Measurements from ENCODE around the gene DCBLD1.

Gene DCBLD1

DNA sequence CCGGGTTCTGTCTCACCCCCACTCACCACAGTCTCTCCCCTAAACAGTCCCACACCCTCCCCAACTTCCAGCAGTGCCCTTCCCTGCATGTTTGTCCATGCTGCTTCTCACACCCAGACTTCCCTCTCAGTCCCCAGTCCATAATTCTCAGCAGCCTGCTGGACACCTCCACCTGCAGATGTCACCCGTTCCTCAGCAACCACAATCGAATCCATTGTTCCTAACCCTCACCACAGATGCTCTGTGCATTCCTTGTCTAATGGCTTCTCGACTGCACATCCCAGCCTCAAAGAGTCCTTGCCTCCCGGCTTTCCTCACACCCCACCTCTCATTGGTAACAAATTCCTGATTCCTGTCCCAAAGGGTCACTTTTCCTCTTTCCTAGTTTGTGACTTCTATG, 64.2 kb downstream of the DCBLD1 start:
- no peaks in the 10 kb centered on the region for H3K9me3 ChIP-seq (ENCODE audit: low read length)
- no peak overlapping the region for H3K4me3 ChIP-seq (ENCODE audit: low read depth, low read length, poor library complexity, severe bottlenecking)
- no peak overlapping the region for H3K4me2 ChIP-seq (ENCODE audit: low read length)
- no peak overlapping the region for H2AFZ ChIP-seq (ENCODE audit: low read length)
- H3K27me3 ChIP-seq (ENCODE audit: insufficient read depth, low read length) = no peaks in the 10 kb centered on the region
- no peaks in the 10 kb centered on the region for H4K20me1 ChIP-seq (ENCODE audit: insufficient read depth, low read length)
- TF ChIP-seq, protein P1, sequence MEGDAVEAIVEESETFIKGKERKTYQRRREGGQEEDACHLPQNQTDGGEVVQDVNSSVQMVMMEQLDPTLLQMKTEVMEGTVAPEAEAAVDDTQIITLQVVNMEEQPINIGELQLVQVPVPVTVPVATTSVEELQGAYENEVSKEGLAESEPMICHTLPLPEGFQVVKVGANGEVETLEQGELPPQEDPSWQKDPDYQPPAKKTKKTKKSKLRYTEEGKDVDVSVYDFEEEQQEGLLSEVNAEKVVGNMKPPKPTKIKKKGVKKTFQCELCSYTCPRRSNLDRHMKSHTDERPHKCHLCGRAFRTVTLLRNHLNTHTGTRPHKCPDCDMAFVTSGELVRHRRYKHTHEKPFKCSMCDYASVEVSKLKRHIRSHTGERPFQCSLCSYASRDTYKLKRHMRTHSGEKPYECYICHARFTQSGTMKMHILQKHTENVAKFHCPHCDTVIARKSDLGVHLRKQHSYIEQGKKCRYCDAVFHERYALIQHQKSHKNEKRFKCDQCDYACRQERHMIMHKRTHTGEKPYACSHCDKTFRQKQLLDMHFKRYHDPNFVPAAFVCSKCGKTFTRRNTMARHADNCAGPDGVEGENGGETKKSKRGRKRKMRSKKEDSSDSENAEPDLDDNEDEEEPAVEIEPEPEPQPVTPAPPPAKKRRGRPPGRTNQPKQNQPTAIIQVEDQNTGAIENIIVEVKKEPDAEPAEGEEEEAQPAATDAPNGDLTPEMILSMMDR (IDR thresholded peaks at IDR 0.05; ENCODE audit: low read length) = no peak
- no peak for TF ChIP-seq EZH2 (IDR thresholded peaks at IDR 0.05; ENCODE audit: borderline replicate concordance, low read length)
- no peaks in the 10 kb centered on the region for H3F3A ChIP-seq (ENCODE audit: insufficient read depth, low read length)
- no peaks in the 10 kb centered on the region for H3K36me3 ChIP-seq (ENCODE audit: insufficient read depth, low read length)
- H3K4me1 ChIP-seq (ENCODE audit: insufficient read depth, low read length, severe bottlenecking) = peaks cover 45% of the 10 kb centered on the region
- H3K27ac ChIP-seq (ENCODE audit: low read depth, low read length, poor library complexity, severe bottlenecking) = no peak overlapping the region
- no peaks in the 10 kb centered on the region for H3K9me2 ChIP-seq (ENCODE audit: low read depth, low read length)
- no peaks in the 10 kb centered on the region for H3K79me2 ChIP-seq (ENCODE audit: insufficient read depth, low read length)
- H3K9ac ChIP-seq (ENCODE audit: low read length) = no peak overlapping the region

DNA sequence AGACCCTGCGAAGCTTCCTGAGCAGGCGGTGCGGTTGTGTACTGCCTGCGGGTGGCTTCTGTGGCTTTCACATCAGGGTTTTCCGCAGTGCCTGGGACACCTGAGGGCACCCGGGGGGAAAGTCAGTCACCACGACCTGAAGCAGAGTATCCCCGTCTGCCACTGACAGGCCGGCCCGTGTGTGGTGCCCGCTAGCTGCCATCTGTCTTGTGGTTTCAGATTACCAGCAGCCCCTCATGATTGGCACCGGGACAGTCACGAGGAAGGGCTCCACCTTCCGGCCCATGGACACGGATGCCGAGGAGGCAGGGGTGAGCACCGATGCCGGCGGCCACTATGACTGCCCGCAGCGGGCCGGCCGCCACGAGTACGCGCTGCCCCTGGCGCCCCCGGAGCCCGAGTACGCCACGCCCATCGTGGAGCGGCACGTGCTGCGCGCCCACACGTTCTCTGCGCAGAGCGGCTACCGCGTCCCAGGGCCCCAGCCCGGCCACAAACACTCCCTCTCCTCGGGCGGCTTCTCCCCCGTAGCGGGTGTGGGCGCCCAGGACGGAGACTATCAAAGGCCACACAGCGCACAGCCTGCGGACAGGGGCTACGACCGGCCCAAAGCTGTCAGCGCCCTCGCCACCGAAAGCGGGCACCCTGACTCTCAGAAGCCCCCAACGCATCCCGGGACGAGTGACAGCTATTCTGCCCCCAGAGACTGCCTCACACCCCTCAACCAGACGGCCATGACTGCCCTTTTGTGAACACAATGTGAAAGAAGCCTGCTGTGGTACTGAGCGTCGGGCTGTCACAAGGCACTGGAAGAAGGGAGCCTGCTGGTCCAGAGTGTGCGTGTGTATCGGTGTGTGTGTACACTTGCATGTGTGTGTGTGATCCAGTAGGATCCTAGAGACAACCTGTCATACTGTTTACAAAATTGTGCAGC, 65.5 kb downstream of the DCBLD1 start:
- peaks cover 45% of the 10 kb centered on the region for H3K4me1 ChIP-seq (ENCODE audit: insufficient read depth, low read length, severe bottlenecking)
- H3K27me3 ChIP-seq (ENCODE audit: insufficient read depth, low read length) = no peaks in the 10 kb centered on the region
- H3K27ac ChIP-seq (ENCODE audit: low read depth, low read length, poor library complexity, severe bottlenecking) = peak overlapping the region; percentile 93
- H4K20me1 ChIP-seq (ENCODE audit: insufficient read depth, low read length) = no peaks in the 10 kb centered on the region
- H3K79me2 ChIP-seq (ENCODE audit: insufficient read depth, low read length) = no peaks in the 10 kb centered on the region
- no peak for TF ChIP-seq EZH2 (IDR thresholded peaks at IDR 0.05; ENCODE audit: borderline replicate concordance, low read length)
- TF ChIP-seq, protein P1 (IDR thresholded peaks at IDR 0.05; ENCODE audit: low read length) = no peak
- H3K36me3 ChIP-seq (ENCODE audit: insufficient read depth, low read length) = no peaks in the 10 kb centered on the region
- no peaks in the 10 kb centered on the region for H3K9me3 ChIP-seq (ENCODE audit: low read length)
- H3F3A ChIP-seq (ENCODE audit: insufficient read depth, low read length) = no peaks in the 10 kb centered on the region
- H3K9ac ChIP-seq (ENCODE audit: low read length) = peak overlapping the region; percentile 45
- peak overlapping the region; percentile 45 for H3K4me2 ChIP-seq (ENCODE audit: low read length)
- no peak overlapping the region for H2AFZ ChIP-seq (ENCODE audit: low read length)
- H3K4me3 ChIP-seq (ENCODE audit: low read depth, low read length, poor library complexity, severe bottlenecking) = peak overlapping the region; percentile 28
- H3K9me2 ChIP-seq (ENCODE audit: low read depth, low read length) = no peaks in the 10 kb centered on the region

- peak overlapping the region; percentile 45 for H3K4me2 ChIP-seq (ENCODE audit: low read length)
- no peaks in the 10 kb centered on the region for H3K9me3 ChIP-seq (ENCODE audit: low read length)
- peak overlapping the region; percentile 28 for H3K4me3 ChIP-seq (ENCODE audit: low read depth, low read length, poor library complexity, severe bottlenecking)
- H3K36me3 ChIP-seq (ENCODE audit: insufficient read depth, low read length) = no peaks in the 10 kb centered on the region
- no peaks in the 10 kb centered on the region for H3K9me2 ChIP-seq (ENCODE audit: low read depth, low read length)
- H3F3A ChIP-seq (ENCODE audit: insufficient read depth, low read length) = no peaks in the 10 kb centered on the region
- TF ChIP-seq EZH2 (IDR thresholded peaks at IDR 0.05; ENCODE audit: borderline replicate concordance, low read length) = no peak
- TF ChIP-seq, protein P1 (IDR thresholded peaks at IDR 0.05; ENCODE audit: low read length) = no peak
- peak overlapping the region; percentile 45 for H3K9ac ChIP-seq (ENCODE audit: low read length)
- no peaks in the 10 kb centered on the region for H3K79me2 ChIP-seq (ENCODE audit: insufficient read depth, low read length)
- H2AFZ ChIP-seq (ENCODE audit: low read length) = no peak overlapping the region
- no peaks in the 10 kb centered on the region for H4K20me1 ChIP-seq (ENCODE audit: insufficient read depth, low read length)
- no peaks in the 10 kb centered on the region for H3K27me3 ChIP-seq (ENCODE audit: insufficient read depth, low read length)
- peak overlapping the region; percentile 93 for H3K27ac ChIP-seq (ENCODE audit: low read depth, low read length, poor library complexity, severe bottlenecking)
- H3K4me1 ChIP-seq (ENCODE audit: insufficient read depth, low read length, severe bottlenecking) = peaks cover 45% of the 10 kb centered on the region
Observed at GRCh38 chr6:117548797-117549301, 66.4 kb downstream of the DCBLD1 start.

Measured in OCI-LY1 (cell line).